Hematopoietic multipotent progenitor cell (in vitro differentiated cells): Measurements from ENCODE around the gene FAM3C. TPM values are rescaled to one million over a fixed set of nuclear protein-coding genes. Genes with fewer than 3 reads are reported as not detected.

Source experiments
- DNase-seq, 3 donors: peaks; one replicate each; pipeline ENCODE4 v3.0.0-alpha.2; 2011 to 2015; ENCODE audit warnings: low read depth in 2 of 3, low spot score in 2 of 3
- total RNA-seq: library from RNA; depleted of rRNA; stranded (reverse); fragments of >200 nt; gene quantifications from one replicate; pipeline ENCODE4 v1.2.3, GENCODE V29; 2012

The FAM3C gene
- total RNA-seq, 1 donor, result 6.7 TPM

DNA sequence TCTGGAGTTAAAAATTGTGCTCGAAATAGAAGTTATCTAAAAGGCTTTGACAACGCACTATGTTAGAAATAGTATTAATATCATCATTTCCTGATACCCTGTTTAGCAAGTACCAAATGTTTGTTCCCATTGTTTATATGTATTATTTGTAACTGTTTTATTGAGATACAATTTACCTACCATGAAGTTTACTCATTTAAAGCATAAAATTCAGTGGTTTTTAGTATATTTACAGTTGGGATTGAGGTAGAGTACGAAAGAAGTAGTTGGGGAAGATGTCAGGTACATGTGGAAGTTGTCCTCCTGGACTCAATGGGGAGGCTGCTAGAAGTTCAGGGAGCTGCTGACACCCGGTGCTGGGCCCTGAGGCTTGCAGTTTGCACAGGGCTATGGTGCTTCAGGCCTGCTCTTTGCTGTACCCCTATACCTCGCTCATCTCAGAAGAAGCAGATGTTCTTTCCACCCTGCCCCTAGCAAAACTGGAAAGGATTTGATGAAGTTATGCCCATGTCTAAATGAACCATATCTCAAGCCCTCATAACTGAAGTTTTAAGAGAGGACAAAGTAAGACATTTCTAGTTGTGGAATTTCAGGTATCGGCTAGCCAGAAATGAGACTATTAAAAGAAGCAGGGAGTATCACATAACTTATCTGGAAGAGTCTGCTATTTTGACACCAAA, 92.5 kb downstream of the FAM3C start:
- DNase-seq, result no peak

DNA sequence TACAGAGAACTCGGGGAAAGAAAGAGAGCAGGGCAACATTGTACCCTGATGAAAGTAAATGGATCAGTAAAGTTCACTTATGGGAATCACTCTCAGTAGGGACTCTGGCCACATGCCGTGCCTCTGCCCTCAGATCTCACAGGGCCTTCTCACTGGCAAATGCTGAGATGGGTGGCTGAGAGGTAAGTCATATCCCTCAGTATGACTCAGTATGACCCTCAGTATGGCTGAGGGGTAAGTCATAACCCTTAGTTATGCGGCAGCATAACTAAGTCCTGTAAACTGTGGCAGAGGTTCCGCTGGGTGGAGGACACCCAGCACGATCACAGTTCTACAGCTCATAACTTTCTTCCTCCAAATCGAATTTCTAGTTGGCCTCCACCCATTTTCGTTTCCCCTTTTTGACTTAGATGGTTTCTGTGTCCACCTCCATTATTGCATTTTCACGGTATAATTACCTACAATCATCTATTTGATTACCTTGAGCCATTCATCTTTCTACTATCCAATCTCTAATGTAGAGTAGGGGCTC, 93.8 kb downstream of the FAM3C start:
- no peak for DNase-seq

DNA sequence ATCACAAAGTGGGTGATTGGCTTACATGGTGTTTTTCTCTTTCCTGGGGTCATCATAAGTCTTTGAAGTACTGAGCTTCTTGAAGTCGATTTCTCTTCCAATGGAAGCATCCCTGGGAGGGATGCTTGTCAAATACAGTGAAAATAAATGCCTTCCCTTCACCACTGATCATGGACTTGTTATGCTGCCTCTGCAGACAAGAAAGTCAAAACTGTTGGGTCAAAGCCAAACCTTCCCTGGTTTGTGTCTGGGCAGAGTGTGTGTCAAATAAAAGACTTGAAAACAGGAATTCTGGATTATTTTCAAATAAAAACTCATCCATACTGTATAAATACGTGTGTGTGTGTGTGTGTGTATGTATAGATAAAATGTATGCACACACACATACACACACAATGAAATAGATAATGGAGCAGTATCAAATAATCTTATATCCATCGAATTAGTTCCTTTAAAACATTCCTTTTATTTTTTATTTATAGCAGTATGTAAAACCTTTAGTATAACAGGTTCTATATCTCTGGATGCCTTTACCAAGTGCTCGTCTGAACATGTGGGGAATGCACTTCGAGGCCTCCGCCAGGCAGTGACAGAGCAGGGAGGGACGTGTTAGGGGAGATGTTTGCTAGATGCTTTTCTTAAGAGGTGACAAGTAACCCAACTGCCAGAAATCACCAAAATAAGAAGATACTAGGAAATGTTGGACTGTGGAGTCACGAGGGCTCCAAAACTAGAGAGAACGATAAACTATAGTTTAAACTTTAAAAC, 94.5 kb downstream of the FAM3C start:
- no peak for DNase-seq

DNA sequence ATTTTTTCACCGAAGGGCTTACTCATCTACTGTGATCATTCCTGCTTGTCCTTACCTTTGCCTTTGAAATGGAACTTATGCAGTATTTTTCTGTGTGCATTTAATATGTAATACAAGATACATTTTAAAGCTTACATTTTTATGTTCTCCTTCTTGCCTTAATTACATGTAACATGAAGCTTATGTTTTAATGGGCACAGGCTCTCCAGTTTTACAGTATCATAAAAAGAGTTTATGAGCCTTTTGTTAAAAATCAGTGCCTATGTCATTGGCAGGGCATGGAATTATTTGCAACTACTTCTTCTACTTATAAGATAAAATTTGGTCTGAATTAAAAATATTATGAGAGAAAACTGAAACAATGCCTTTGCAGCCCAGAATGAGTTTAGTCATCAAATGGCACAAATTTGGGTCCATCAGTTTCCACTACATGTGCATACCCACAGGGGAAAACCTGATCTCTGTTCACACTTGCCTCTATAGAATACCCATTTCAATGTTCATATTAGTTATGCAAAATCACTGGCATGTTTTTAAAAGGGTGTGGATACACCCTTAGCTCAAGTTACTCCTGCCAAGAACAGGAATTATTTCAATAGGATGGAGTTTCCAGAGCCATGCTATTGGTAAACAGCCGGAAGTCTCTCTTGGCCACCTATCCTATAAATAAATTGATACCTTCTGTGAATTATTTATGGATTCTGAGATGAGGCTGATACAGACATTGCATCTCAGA, 95.3 kb downstream of the FAM3C start:
- DNase-seq, result no peak

Other genes starting within 250 kb of the FAM3C start
- under 0.01 TPM for gene WNT16, start 67.3 kb downstream of the FAM3C start, total RNA-seq